Activated CD4-positive, alpha-beta T cell treated with anti-CD3 and anti-CD28 coated beads, Interleukin-2, amount 50 U/mL, for 48 hours (primary cell): ENCODE data around the gene EMD.

ENCODE experiments used
- DNase-seq, 2 experiments: peaks; one replicate each; pipeline ENCODE4 v3.0.0-alpha.2; 2020

EMD gene

GRCh38 chrX:154355776-154356140 lies 23.3 kb upstream of the EMD start:
- DNase-seq, result no peak

GRCh38 chrX:154356596-154356995 lies 22.5 kb upstream of the EMD start:
- no peak for DNase-seq

- no peak for DNase-seq
Measured at GRCh38 chrX:154357205-154357604, 21.9 kb upstream of the EMD start.

- DNase-seq, result no peak
Measured at GRCh38 chrX:154358011-154358410, 21.1 kb upstream of the EMD start.

GRCh38 chrX:154358829-154359228 lies 20.3 kb upstream of the EMD start:
- no peak for DNase-seq

GRCh38 chrX:154359362-154360154 lies 19.5 kb upstream of the EMD start:
- no peak for DNase-seq

GRCh38 chrX:154360155-154360713 lies 18.9 kb upstream of the EMD start:
- DNase-seq, result no peak

- DNase-seq, result no peak
Measured at GRCh38 chrX:154362085-154362742, 16.9 kb upstream of the EMD start.

GRCh38 chrX:154363706-154364439 lies 15.2 kb upstream of the EMD start:
- DNase-seq, result no peak

GRCh38 chrX:154365052-154365600 lies 14.0 kb upstream of the EMD start:
- no peak for DNase-seq

- DNase-seq, result no peak
Measured at GRCh38 chrX:154365997-154366665, 13.0 kb upstream of the EMD start.

GRCh38 chrX:154366666-154367055 lies 12.4 kb upstream of the EMD start:
- no peak for DNase-seq

GRCh38 chrX:154367474-154368308 lies 11.4 kb upstream of the EMD start:
- DNase-seq, result no peak

- peak; percentile 89 to 93 for DNase-seq
Measured at GRCh38 chrX:154368630-154369448, 10.3 kb upstream of the EMD start.

GRCh38 chrX:154369449-154370299 lies 9.4 kb upstream of the EMD start:
- peak; percentile 73 to 78 for DNase-seq

GRCh38 chrX:154370300-154371016 lies 8.6 kb upstream of the EMD start:
- no peak for DNase-seq

GRCh38 chrX:154371017-154371788 lies 7.9 kb upstream of the EMD start:
- peak; percentile 92 to 93 for DNase-seq

GRCh38 chrX:154371789-154372300 lies 7.2 kb upstream of the EMD start:
- DNase-seq, result no peak
